HL-60 (cell line): ENCODE results near the gene LDLRAD3.

ENCODE experiments used
- DNase-seq, 2 experiments: peaks; one replicate each; pipeline ENCODE4 v3.0.0-alpha.2; 2010 to 2020; ENCODE audit warnings: low read depth in 1 of 2, low spot score in 1 of 2
- H3K27ac ChIP-seq: fragments of 250-450 bp; sonication (Bioruptor Pico); replicated peaks from 2 replicates; pipeline ENCODE4 v1.5.1; 2020; ENCODE audit warnings: mild to moderate bottlenecking, moderate library complexity
- H3K27me3 ChIP-seq: fragments of 250-450 bp; sonication (Bioruptor Pico); 2 replicates; pipeline ENCODE4 v1.5.1; 2021; ENCODE audit warnings: mild to moderate bottlenecking, moderate library complexity; ENCODE audit not compliant: insufficient read depth, poor library complexity, severe bottlenecking
- H3K4me3 ChIP-seq: replicated peaks from 2 replicates; pipeline ENCODE4 v1.5.1; 2011; ENCODE audit warnings: mild to moderate bottlenecking, control low read depth, low read length; ENCODE audit not compliant: insufficient read depth
- GABPA ChIP-seq: IDR thresholded peaks from 2 replicates; pipeline ENCODE4 v1.6.1; 2012; ENCODE audit warnings: low read depth
- POLR2AphosphoS5 ChIP-seq: IDR thresholded peaks from 2 replicates; pipeline ENCODE4 v1.6.1; 2012; ENCODE audit warnings: low read depth
- SPI1 ChIP-seq: IDR thresholded peaks from 2 replicates; pipeline ENCODE4 v1.6.1; 2012; ENCODE audit warnings: low read depth, mild to moderate bottlenecking, borderline replicate concordance
- TF ChIP-seq, protein P1 (sequence below): IDR thresholded peaks from 2 replicates; pipeline ENCODE4 v1.6.1; 2012; ENCODE audit warnings: low read depth; ENCODE audit not compliant: insufficient replicate concordance
- TF ChIP-seq, protein P2 (sequence below): IDR thresholded peaks from one replicate; pipeline ENCODE4 v1.5.1; 2011; ENCODE audit warnings: low read length, control low read depth, inconsistent platforms; ENCODE audit not compliant: insufficient read depth

Gene LDLRAD3

DNA sequence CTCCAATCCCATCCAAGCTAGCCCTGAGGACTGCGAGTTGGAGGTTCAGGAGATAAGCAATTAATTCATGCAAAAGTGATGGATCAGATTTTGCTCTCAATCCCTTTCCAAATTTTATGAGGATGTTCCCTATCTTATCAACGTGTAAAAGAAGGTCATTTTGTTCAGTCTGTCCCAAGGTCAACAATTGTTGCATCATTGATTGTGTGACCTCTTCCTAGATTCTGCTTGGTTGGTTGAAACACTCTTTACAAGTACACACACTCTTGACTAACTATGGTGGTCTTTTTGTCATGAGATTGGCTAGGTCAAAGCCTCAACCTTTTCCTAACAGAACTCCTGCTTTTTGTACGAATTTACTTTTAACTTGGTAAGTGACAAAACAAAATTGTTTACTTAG, 303.6 kb downstream of the LDLRAD3 start:
- no peak for TF ChIP-seq GABPA
- no peaks in the 10 kb centered on the region for H3K27me3 ChIP-seq
- DNase-seq = no peak
- no peak overlapping the region for H3K4me3 ChIP-seq
- no peak overlapping the region for H3K27ac ChIP-seq

DNA sequence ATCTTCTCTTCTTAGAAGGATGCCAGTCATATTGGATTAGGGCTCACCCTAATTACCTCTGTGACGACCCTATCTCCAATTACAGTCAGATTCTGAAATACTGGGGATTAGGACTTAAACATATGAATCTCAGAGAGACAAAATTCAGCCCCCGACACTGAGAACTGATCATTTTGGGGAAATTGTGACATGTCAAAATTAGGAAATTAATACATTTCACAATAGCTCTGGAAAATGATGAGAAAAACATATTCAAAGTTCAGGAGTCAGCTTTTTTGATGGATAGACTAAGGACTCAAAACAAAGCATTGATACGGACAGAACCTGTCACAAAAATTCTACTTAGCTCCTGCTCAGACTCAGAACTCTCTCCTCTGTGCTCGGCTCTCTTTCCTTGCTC, 304.6 kb downstream of the LDLRAD3 start:
- Histone ChIP-seq H3K4me3 (no peak overlapping the region), H3K27ac (no peak overlapping the region), H3K27me3 (no peaks in the 10 kb centered on the region)
- TF ChIP-seq, protein P1, sequence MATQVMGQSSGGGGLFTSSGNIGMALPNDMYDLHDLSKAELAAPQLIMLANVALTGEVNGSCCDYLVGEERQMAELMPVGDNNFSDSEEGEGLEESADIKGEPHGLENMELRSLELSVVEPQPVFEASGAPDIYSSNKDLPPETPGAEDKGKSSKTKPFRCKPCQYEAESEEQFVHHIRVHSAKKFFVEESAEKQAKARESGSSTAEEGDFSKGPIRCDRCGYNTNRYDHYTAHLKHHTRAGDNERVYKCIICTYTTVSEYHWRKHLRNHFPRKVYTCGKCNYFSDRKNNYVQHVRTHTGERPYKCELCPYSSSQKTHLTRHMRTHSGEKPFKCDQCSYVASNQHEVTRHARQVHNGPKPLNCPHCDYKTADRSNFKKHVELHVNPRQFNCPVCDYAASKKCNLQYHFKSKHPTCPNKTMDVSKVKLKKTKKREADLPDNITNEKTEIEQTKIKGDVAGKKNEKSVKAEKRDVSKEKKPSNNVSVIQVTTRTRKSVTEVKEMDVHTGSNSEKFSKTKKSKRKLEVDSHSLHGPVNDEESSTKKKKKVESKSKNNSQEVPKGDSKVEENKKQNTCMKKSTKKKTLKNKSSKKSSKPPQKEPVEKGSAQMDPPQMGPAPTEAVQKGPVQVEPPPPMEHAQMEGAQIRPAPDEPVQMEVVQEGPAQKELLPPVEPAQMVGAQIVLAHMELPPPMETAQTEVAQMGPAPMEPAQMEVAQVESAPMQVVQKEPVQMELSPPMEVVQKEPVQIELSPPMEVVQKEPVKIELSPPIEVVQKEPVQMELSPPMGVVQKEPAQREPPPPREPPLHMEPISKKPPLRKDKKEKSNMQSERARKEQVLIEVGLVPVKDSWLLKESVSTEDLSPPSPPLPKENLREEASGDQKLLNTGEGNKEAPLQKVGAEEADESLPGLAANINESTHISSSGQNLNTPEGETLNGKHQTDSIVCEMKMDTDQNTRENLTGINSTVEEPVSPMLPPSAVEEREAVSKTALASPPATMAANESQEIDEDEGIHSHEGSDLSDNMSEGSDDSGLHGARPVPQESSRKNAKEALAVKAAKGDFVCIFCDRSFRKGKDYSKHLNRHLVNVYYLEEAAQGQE = no peak
- TF ChIP-seq GABPA (no peak), POLR2AphosphoS5 (no peak), SPI1 (no peak)
- TF ChIP-seq, protein P2, sequence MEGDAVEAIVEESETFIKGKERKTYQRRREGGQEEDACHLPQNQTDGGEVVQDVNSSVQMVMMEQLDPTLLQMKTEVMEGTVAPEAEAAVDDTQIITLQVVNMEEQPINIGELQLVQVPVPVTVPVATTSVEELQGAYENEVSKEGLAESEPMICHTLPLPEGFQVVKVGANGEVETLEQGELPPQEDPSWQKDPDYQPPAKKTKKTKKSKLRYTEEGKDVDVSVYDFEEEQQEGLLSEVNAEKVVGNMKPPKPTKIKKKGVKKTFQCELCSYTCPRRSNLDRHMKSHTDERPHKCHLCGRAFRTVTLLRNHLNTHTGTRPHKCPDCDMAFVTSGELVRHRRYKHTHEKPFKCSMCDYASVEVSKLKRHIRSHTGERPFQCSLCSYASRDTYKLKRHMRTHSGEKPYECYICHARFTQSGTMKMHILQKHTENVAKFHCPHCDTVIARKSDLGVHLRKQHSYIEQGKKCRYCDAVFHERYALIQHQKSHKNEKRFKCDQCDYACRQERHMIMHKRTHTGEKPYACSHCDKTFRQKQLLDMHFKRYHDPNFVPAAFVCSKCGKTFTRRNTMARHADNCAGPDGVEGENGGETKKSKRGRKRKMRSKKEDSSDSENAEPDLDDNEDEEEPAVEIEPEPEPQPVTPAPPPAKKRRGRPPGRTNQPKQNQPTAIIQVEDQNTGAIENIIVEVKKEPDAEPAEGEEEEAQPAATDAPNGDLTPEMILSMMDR = no peak
- no peak for DNase-seq

DNA sequence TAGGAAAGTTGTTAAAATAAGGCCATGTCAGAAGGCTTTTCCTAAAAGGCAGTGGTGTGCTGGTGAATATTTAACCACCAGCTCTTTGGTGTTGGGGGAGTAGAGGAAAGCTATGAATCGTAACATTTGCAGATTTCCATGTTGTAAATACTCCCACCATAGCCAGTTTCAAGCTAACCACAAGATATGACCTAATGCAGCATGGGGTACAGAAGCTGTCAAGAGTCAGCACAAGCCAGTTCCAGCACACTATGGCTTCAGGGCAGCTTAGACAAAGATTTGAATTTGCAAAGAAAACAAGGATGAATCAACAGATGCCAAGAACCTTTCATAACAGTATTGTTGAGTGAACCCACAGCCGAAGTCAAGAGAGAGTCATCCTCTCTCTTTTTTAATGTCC, 305.4 kb downstream of the LDLRAD3 start:
- H3K4me3 ChIP-seq = no peak overlapping the region
- no peaks in the 10 kb centered on the region for H3K27me3 ChIP-seq
- no peak overlapping the region for H3K27ac ChIP-seq
- DNase-seq = no peak
- TF ChIP-seq, protein P1 = no peak
- TF ChIP-seq, protein P2 = no peak
- TF ChIP-seq GABPA = no peak

DNA sequence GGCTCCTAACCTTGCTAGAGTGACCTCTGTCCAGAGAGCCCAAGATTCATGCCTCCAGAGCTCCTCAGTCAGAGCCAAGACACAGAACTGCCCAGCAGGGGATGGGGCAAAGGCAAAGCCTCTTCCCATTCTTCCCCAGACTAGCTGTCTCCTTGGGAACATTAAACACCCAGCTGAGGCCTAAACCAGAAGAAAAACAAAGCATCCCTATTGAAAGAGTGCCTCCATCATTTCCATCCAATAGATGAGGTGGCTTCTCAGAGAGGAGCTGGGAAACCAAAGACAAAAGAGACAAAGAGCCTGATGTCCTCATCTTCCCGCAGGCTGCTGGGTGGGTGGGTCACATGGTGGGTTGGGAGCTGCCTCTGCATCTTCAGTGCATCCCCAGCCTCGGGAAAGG, 308.0 kb downstream of the LDLRAD3 start:
- TF ChIP-seq POLR2AphosphoS5 (no peak), GABPA (no peak), SPI1 (no peak)
- TF ChIP-seq, protein P1 = no peak
- TF ChIP-seq, protein P2 = no peak
- no peaks in the 10 kb centered on the region for H3K27me3 ChIP-seq
- DNase-seq = no peak
- H3K27ac ChIP-seq = no peak overlapping the region
- no peak overlapping the region for H3K4me3 ChIP-seq
